SK-N-SH (cell line): ENCODE results near the gene PGA5. TPM values are rescaled to one million over a fixed set of nuclear protein-coding genes. Genes with fewer than 3 reads are reported as not detected.

Experiments
- CTCF ChIA-PET: fragments of 300-600, 350-600 bp; formaldehyde crosslinking; extraction: SDS; loops from one replicate; lab custom pipeline; 2021; lab: Yijun Ruan, JAX
- POLR2A ChIA-PET: fragments of 350-600 bp; sonication (Branson Sonifier 250); formaldehyde crosslinking; extraction: SDS; loops from one replicate; lab custom pipeline; 2020; ENCODE audit warnings: antibody characterized with exemption, inconsistent platforms; lab: Yijun Ruan, JAX
- DNase-seq: peaks from one replicate; pipeline ENCODE4 v3.0.0; 2012
- H2AFZ ChIP-seq: fragments of 200-600 bp; sonication (generic); 2 replicates; pipeline ENCODE4 v1.8.1; 2016; ENCODE audit warnings: antibody characterized with exemption, mild to moderate bottlenecking, low read depth
- H3F3A ChIP-seq: fragments of 200-600 bp; sonication (generic); replicated peaks from 2 replicates; pipeline ENCODE3; 2016; ENCODE audit warnings: antibody characterized with exemption, mild to moderate bottlenecking; ENCODE audit not compliant: insufficient read depth
- H3K27ac ChIP-seq, 2 experiments: fragments of 200-500 bp in 1 of 2; fragments of 200-600 bp in 1 of 2; sonication (Bioruptor generic) in 1 of 2; sonication (generic), shearing (Covaris generic) in 1 of 2; 2 replicates each; pipeline versions ENCODE4 v1.5.1 to v1.6.1; 2014 to 2016; ENCODE audit warnings: low read depth in 2 of 2, inconsistent platforms in 1 of 2, low read length in 1 of 2, mild to moderate bottlenecking in 1 of 2, mixed read lengths in 1 of 2
- H3K27me3 ChIP-seq: fragments of 200-600 bp; sonication (generic), shearing (Covaris generic); 2 replicates; pipeline ENCODE4 v1.6.1; 2016; ENCODE audit warnings: mixed run types; ENCODE audit not compliant: insufficient read depth
- H3K36me3 ChIP-seq, 2 experiments: fragments of 200-500 bp in 1 of 2; fragments of 200-600 bp in 1 of 2; sonication (Bioruptor generic) in 1 of 2; sonication (generic) in 1 of 2; replicated peaks in 1 of 2; 2 replicates each; pipeline versions ENCODE3 to v1.5.1; 2014 to 2016; ENCODE audit warnings: low read length in 1 of 2, mild to moderate bottlenecking in 1 of 2; ENCODE audit not compliant: insufficient read depth in 2 of 2, control insufficient read depth in 1 of 2
- H3K4me1 ChIP-seq, 2 experiments: fragments of 200-500 bp in 1 of 2; fragments of 200-600 bp in 1 of 2; sonication (Bioruptor generic) in 1 of 2; sonication (generic), shearing (Covaris generic) in 1 of 2; 2 replicates each; pipeline versions ENCODE4 v1.5.1 to v1.6.1; 2014 to 2016; ENCODE audit warnings: low read depth in 1 of 2, low read length in 1 of 2, mixed run types in 1 of 2; ENCODE audit not compliant: insufficient read depth in 2 of 2, control insufficient read depth in 1 of 2
- H3K4me2 ChIP-seq: fragments of 200-600 bp; sonication (generic), shearing (Covaris generic); 2 replicates; pipeline ENCODE4 v1.6.1; 2017; ENCODE audit warnings: mixed run types
- H3K4me3 ChIP-seq, 2 experiments: fragments of 200-500 bp in 1 of 2; fragments of 200-600 bp in 1 of 2; sonication (Bioruptor generic) in 1 of 2; sonication (generic), shearing (Covaris generic) in 1 of 2; 2 replicates each; pipeline versions ENCODE4 v1.5.1 to v1.8.1; 2014 to 2016; ENCODE audit warnings: low read depth in 2 of 2, inconsistent platforms in 1 of 2, low read length in 1 of 2, mild to moderate bottlenecking in 1 of 2, mixed read lengths in 1 of 2, moderate library complexity in 1 of 2
- H3K79me2 ChIP-seq: fragments of 200-600 bp; sonication (generic); 2 replicates; pipeline ENCODE4 v1.8.1; 2017; ENCODE audit warnings: mild to moderate bottlenecking; ENCODE audit not compliant: insufficient read depth
- H3K9ac ChIP-seq: fragments of 200-600 bp; sonication (generic); 2 replicates; pipeline ENCODE4 v1.6.1; 2017; ENCODE audit warnings: mixed run types
- H3K9me2 ChIP-seq: fragments of 200-600 bp; sonication (generic); 2 replicates; pipeline ENCODE4 v1.6.1; 2017; ENCODE audit warnings: mixed run types
- H3K9me3 ChIP-seq: fragments of 200-600 bp; sonication (generic); 2 replicates; pipeline ENCODE4 v1.6.1; 2017; ENCODE audit warnings: mixed run types, mild to moderate bottlenecking, moderate library complexity
- H4K20me1 ChIP-seq: fragments of 200-600 bp; sonication (generic); 2 replicates; pipeline ENCODE4 v1.6.1; 2017; ENCODE audit warnings: mild to moderate bottlenecking, mixed run types; ENCODE audit not compliant: insufficient read depth
- CTCF ChIP-seq: fragments of 200-600 bp; sonication (generic); IDR thresholded peaks from 2 replicates; pipeline ENCODE4 v1.6.1; 2017; ENCODE audit warnings: antibody characterized with exemption, mild to moderate bottlenecking, moderate library complexity
- ELF1 ChIP-seq: IDR thresholded peaks from 2 replicates; pipeline ENCODE4 v1.4.0; 2012
- EP300 ChIP-seq, 2 experiments: IDR thresholded peaks; 2 replicates each; pipeline versions ENCODE4 v1.4.0 to v1.6.1; 2012; ENCODE audit warnings: borderline replicate concordance in 1 of 2, low read depth in 1 of 2, low read length in 1 of 2
- FOSL2 ChIP-seq: IDR thresholded peaks from 2 replicates; pipeline ENCODE4 v1.4.0; 2012; ENCODE audit warnings: low read depth, mild to moderate bottlenecking, moderate library complexity, borderline replicate concordance
- FOXJ3 ChIP-seq: sonication (generic); formaldehyde crosslinking; IDR thresholded peaks from 2 replicates; pipeline ENCODE4 v1.5.1; 2020; ENCODE audit warnings: mild to moderate bottlenecking, missing genetic modification reagents
- GABPA ChIP-seq: IDR thresholded peaks from 2 replicates; pipeline ENCODE4 v1.4.0; 2012; ENCODE audit warnings: low read depth, mild to moderate bottlenecking
- GATA2 ChIP-seq: sonication (generic); formaldehyde crosslinking; IDR thresholded peaks from 2 replicates; pipeline ENCODE4 v1.5.0; 2020; ENCODE audit warnings: mild to moderate bottlenecking, missing genetic modification reagents
- MEF2A ChIP-seq: IDR thresholded peaks from 2 replicates; pipeline ENCODE4 v1.4.0; 2012; ENCODE audit warnings: low read depth, borderline replicate concordance
- NRF1 ChIP-seq: IDR thresholded peaks from 2 replicates; pipeline ENCODE4 v1.6.1; 2012; ENCODE audit warnings: low read depth, mild to moderate bottlenecking, low read length
- POLR2AphosphoS5 ChIP-seq: IDR thresholded peaks from 2 replicates; pipeline ENCODE4 v1.6.1; 2012; ENCODE audit warnings: low read depth, low read length
- RAD21 ChIP-seq: IDR thresholded peaks from 2 replicates; pipeline ENCODE4 v1.6.1; 2012; ENCODE audit warnings: mild to moderate bottlenecking, low read length
- RCOR1 ChIP-seq: fragments of 150-350 bp; IDR thresholded peaks from 2 replicates; pipeline ENCODE4 v1.6.1; 2017; ENCODE audit warnings: antibody characterized with exemption, low read length
- SIN3A ChIP-seq: IDR thresholded peaks from 2 replicates; pipeline ENCODE4 v1.6.1; 2012; ENCODE audit warnings: low read depth, mild to moderate bottlenecking, low read length, moderate library complexity, borderline replicate concordance
- TAF1 ChIP-seq: IDR thresholded peaks from 2 replicates; pipeline ENCODE4 v1.6.1; 2012; ENCODE audit warnings: low read depth, mild to moderate bottlenecking, low read length, moderate library complexity, borderline replicate concordance
- USF2 ChIP-seq: fragments of 150-350 bp; IDR thresholded peaks from 2 replicates; pipeline ENCODE4 v1.6.1; 2017; ENCODE audit warnings: antibody characterized with exemption, low read length, low read depth, borderline replicate concordance
- YY1 ChIP-seq: IDR thresholded peaks from 2 replicates; pipeline ENCODE4 v1.4.0; 2012; ENCODE audit warnings: low read depth, mild to moderate bottlenecking
- ZBTB33 ChIP-seq: IDR thresholded peaks from 2 replicates; pipeline ENCODE4 v1.4.0; 2012; ENCODE audit warnings: low read depth, borderline replicate concordance
- WGBS: methylation state at CpG from one replicate; pipeline ENCODE4 v1.1.6; 2017; ENCODE audit warnings: low lambda C conversion rate; 5-methylcytosine and 5-hydroxymethylcytosine counted together
- polyA plus RNA-seq, 3 experiments: library from polyadenylated mRNA; depleted of rRNA; stranded (reverse); fragments of >200 nt; gene quantifications; 2 replicates each; pipeline ENCODE4 v1.2.3, GENCODE V29; 2012
- TF ChIP-seq, protein P1 (sequence below): IDR thresholded peaks from 2 replicates; pipeline ENCODE4 v1.4.0; 2012; ENCODE audit warnings: low read depth
- TF ChIP-seq, protein P2 (sequence below): IDR thresholded peaks from 2 replicates; pipeline ENCODE4 v1.6.1; 2012; ENCODE audit warnings: mild to moderate bottlenecking, low read depth, low read length, moderate library complexity

The PGA5 gene
- polyA plus RNA-seq, 1 of the 3 experiments (the other 2 are of a cell fraction) = not detected

GRCh38 chr11:61294717-61295595 is 54.0 kb downstream of the PGA5 start, which contains the start of gene VWCE (continued):
- TF ChIP-seq MEF2A = no peak
- TF ChIP-seq EP300 (IDR thresholded peaks at IDR 0.05; ENCODE audit: borderline replicate concordance in 1 of 2, low read depth in 1 of 2, low read length in 1 of 2) = no peak
- TF ChIP-seq GATA2 = no peak

GRCh38 chr11:61295596-61295926 is 54.6 kb downstream of the PGA5 start:
- DNase-seq = no peak
- no peaks in the 10 kb centered on the region for H3K79me2 ChIP-seq
- peaks cover 16 to 23% of the 10 kb centered on the region in 2 experiments; a peak in 2 of 4 replicates for H3K4me1 ChIP-seq
- H3K4me3 ChIP-seq = peak overlapping the region; percentile 55 to 69; a peak in 2 of 4 replicates
- no peaks in the 10 kb centered on the region for H3K9me3 ChIP-seq
- ChIA-PET POLR2A (interaction anchor here (0.6 to 0.8 kb wide), 2 partner anchors 66 to 119 kb away, joined by 3 to 9 read pairs; partner anchors contain the start of genes CYB561A3 and TMEM138), CTCF (interaction anchor here (0.7 to 2.0 kb wide), 5 partner anchors 41 to 464 kb away, joined by 3 to 8 read pairs (median 5); no protein-coding TSS in a partner anchor)
- H3K27ac ChIP-seq = no peak overlapping the region
- peaks cover 3 to 27% of the 10 kb centered on the region in 2 experiments for H3K36me3 ChIP-seq
- H2AFZ ChIP-seq = no peak overlapping the region
- 97% methylated on average over 6 of the region's 12 CpGs for WGBS
- TF ChIP-seq GATA2 (no peak), RAD21 (no peak), FOXJ3 (CRISPR knock-in tag) (no peak), SIN3A (no peak), RCOR1 (no peak), ELF1 (no peak), ZBTB33 (no peak), YY1 (no peak), NRF1 (no peak), EP300 (IDR thresholded peaks at IDR 0.05; ENCODE audit: borderline replicate concordance in 1 of 2, low read depth in 1 of 2, low read length in 1 of 2) (no peak), POLR2AphosphoS5 (no peak), FOSL2 (no peak), CTCF (no peak), TAF1 (no peak), GABPA (no peak), USF2 (no peak)
- TF ChIP-seq, protein P1, sequence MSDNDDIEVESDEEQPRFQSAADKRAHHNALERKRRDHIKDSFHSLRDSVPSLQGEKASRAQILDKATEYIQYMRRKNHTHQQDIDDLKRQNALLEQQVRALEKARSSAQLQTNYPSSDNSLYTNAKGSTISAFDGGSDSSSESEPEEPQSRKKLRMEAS = no peak
- TF ChIP-seq, protein P2, sequence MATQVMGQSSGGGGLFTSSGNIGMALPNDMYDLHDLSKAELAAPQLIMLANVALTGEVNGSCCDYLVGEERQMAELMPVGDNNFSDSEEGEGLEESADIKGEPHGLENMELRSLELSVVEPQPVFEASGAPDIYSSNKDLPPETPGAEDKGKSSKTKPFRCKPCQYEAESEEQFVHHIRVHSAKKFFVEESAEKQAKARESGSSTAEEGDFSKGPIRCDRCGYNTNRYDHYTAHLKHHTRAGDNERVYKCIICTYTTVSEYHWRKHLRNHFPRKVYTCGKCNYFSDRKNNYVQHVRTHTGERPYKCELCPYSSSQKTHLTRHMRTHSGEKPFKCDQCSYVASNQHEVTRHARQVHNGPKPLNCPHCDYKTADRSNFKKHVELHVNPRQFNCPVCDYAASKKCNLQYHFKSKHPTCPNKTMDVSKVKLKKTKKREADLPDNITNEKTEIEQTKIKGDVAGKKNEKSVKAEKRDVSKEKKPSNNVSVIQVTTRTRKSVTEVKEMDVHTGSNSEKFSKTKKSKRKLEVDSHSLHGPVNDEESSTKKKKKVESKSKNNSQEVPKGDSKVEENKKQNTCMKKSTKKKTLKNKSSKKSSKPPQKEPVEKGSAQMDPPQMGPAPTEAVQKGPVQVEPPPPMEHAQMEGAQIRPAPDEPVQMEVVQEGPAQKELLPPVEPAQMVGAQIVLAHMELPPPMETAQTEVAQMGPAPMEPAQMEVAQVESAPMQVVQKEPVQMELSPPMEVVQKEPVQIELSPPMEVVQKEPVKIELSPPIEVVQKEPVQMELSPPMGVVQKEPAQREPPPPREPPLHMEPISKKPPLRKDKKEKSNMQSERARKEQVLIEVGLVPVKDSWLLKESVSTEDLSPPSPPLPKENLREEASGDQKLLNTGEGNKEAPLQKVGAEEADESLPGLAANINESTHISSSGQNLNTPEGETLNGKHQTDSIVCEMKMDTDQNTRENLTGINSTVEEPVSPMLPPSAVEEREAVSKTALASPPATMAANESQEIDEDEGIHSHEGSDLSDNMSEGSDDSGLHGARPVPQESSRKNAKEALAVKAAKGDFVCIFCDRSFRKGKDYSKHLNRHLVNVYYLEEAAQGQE = no peak
- H3K4me2 ChIP-seq = peak overlapping the region; percentile 97
- H4K20me1 ChIP-seq = 0 out of 2 replicates have a peak, but pooled peaks cover 6% of the 10 kb centered on the region
- peaks cover 17% of the 10 kb centered on the region for H3F3A ChIP-seq
- H3K9ac ChIP-seq = no peak overlapping the region
- H3K9me2 ChIP-seq = no peaks in the 10 kb centered on the region
- no peaks in the 10 kb centered on the region for H3K27me3 ChIP-seq
